GM21717 (cell line): Measurements from ENCODE around the gene LRRC8E.
"Not testable (repeated sequence)": the region's sequence is repeated elsewhere in the genome, so short reads cannot be mapped to it uniquely, and the experiment has no call there.

ENCODE experiments used
- ATAC-seq: cut with Tn5 transposase; IDR thresholded peaks from one replicate; pipeline ENCODE4 v1.9.1; 2021; ENCODE audit warnings: mild to moderate bottlenecking, moderate library complexity; ENCODE audit not compliant: unreplicated experiment

LRRC8E gene

GRCh38 chr19:7853770-7854128 is 34.6 kb upstream of the LRRC8E start:
- ATAC-seq: no peak

- no peak for ATAC-seq
Observed at GRCh38 chr19:7855426-7856108, 32.7 kb upstream of the LRRC8E start.

- ATAC-seq: no peak
Observed at GRCh38 chr19:7856109-7856591, 32.2 kb upstream of the LRRC8E start.

- ATAC-seq: no peak
Observed at GRCh38 chr19:7856679-7857663, 31.3 kb upstream of the LRRC8E start.

GRCh38 chr19:7857727-7858108 is 30.6 kb upstream of the LRRC8E start:
- ATAC-seq: no peak

- ATAC-seq: no peak
Observed at GRCh38 chr19:7858109-7858770, 30.1 kb upstream of the LRRC8E start.

GRCh38 chr19:7859087-7859486 is 29.2 kb upstream of the LRRC8E start:
- not testable (repeated sequence) for ATAC-seq

GRCh38 chr19:7859831-7860713 is 28.2 kb upstream of the LRRC8E start:
- ATAC-seq: no peak

- no peak for ATAC-seq
Observed at GRCh38 chr19:7860714-7861618, 27.3 kb upstream of the LRRC8E start.

- no peak for ATAC-seq
Observed at GRCh38 chr19:7861619-7862412, 26.5 kb upstream of the LRRC8E start.

- no peak for ATAC-seq
Observed at GRCh38 chr19:7862413-7862951, 25.8 kb upstream of the LRRC8E start.

- ATAC-seq: no peak
Observed at GRCh38 chr19:7863157-7863970, 24.9 kb upstream of the LRRC8E start.

GRCh38 chr19:7863971-7864689 is 24.2 kb upstream of the LRRC8E start:
- ATAC-seq: no peak

GRCh38 chr19:7864690-7865074 is 23.6 kb upstream of the LRRC8E start:
- ATAC-seq: no peak

- ATAC-seq: no peak
Observed at GRCh38 chr19:7865262-7865911, 22.9 kb upstream of the LRRC8E start.

GRCh38 chr19:7866399-7867091 is 21.8 kb upstream of the LRRC8E start:
- ATAC-seq: no peak
